ENCODE measurements around the gene ALCAM. TPM values are rescaled to one million over a fixed set of nuclear protein-coding genes. Genes with fewer than 3 reads are reported as not detected.

ALCAM gene
- polyA plus RNA-seq, 1 donor from 2014 or later = 94.7 TPM

DNA sequence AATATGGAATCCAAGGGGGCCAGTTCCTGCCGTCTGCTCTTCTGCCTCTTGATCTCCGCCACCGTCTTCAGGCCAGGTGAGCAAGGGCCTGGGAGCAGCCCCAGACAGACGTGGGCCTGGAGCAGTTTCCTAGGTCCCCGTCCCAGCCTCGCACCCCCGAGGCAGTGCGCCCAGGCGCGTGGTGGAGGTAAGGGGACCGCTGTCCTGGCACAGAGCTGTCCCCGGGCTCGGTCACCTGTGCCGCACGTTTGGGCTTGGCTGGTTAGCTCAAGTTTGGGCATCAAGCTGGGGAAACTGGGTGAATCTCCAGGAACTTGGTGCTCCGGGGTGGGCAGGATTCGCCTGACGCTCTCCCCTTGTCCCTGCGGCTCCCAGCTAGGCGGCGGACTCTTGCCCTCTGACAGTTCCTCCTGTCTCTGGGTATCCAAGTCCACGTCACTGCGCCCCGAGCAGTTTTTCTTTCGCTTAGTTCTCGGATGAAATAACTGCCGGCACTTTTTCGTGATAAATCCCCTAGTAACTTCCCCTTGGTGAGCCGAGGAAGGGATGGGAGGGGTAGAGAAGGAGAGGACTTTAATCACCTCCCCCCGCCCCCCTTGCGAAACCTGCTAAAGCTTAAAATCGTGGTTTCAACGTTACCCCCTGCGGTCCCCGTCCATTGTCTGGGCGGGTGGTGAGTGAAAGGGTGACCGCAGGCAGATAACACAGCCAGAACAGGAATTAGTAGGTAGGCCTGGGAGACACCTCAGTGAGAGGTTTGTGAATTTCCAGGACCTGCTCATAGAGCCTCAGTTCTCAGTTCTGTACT, 901 bp downstream of the ALCAM start:
- H3K27ac ChIP-seq (ENCODE audit: low read length) = peak overlapping the region; percentile 36
- H3K9me3 ChIP-seq (ENCODE audit: low read length) = no peaks in the 10 kb centered on the region
- no peaks in the 10 kb centered on the region for H3K36me3 ChIP-seq (ENCODE audit: insufficient read depth, low read length)
- H2AFZ ChIP-seq (ENCODE audit: low read depth, low read length) = peak overlapping the region; percentile 34
- peak overlapping the region; percentile 82 for H3K4me3 ChIP-seq (ENCODE audit: low read length)
- no peaks in the 10 kb centered on the region for H4K20me1 ChIP-seq (ENCODE audit: insufficient read depth)
- peak overlapping the region; percentile 20 for H3K4me2 ChIP-seq (ENCODE audit: low read length)
- H3K9ac ChIP-seq (ENCODE audit: low read length) = peak overlapping the region; percentile 71
- no peak for TF ChIP-seq SMC3 (conservative IDR thresholded peaks at IDR 0.05; ENCODE audit: poor library complexity)
- TF ChIP-seq EZH2 (IDR thresholded peaks at IDR 0.05; ENCODE audit: borderline replicate concordance, insufficient read depth, low read length, poor library complexity, severe bottlenecking) = no peak
- no peak for TF ChIP-seq EP300 (conservative IDR thresholded peaks at IDR 0.05; ENCODE audit: poor library complexity, severe bottlenecking)
- TF ChIP-seq, protein P1, sequence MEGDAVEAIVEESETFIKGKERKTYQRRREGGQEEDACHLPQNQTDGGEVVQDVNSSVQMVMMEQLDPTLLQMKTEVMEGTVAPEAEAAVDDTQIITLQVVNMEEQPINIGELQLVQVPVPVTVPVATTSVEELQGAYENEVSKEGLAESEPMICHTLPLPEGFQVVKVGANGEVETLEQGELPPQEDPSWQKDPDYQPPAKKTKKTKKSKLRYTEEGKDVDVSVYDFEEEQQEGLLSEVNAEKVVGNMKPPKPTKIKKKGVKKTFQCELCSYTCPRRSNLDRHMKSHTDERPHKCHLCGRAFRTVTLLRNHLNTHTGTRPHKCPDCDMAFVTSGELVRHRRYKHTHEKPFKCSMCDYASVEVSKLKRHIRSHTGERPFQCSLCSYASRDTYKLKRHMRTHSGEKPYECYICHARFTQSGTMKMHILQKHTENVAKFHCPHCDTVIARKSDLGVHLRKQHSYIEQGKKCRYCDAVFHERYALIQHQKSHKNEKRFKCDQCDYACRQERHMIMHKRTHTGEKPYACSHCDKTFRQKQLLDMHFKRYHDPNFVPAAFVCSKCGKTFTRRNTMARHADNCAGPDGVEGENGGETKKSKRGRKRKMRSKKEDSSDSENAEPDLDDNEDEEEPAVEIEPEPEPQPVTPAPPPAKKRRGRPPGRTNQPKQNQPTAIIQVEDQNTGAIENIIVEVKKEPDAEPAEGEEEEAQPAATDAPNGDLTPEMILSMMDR (IDR thresholded peaks at IDR 0.05; ENCODE audit: poor library complexity, severe bottlenecking) = no peak
- TF ChIP-seq, protein P2, sequence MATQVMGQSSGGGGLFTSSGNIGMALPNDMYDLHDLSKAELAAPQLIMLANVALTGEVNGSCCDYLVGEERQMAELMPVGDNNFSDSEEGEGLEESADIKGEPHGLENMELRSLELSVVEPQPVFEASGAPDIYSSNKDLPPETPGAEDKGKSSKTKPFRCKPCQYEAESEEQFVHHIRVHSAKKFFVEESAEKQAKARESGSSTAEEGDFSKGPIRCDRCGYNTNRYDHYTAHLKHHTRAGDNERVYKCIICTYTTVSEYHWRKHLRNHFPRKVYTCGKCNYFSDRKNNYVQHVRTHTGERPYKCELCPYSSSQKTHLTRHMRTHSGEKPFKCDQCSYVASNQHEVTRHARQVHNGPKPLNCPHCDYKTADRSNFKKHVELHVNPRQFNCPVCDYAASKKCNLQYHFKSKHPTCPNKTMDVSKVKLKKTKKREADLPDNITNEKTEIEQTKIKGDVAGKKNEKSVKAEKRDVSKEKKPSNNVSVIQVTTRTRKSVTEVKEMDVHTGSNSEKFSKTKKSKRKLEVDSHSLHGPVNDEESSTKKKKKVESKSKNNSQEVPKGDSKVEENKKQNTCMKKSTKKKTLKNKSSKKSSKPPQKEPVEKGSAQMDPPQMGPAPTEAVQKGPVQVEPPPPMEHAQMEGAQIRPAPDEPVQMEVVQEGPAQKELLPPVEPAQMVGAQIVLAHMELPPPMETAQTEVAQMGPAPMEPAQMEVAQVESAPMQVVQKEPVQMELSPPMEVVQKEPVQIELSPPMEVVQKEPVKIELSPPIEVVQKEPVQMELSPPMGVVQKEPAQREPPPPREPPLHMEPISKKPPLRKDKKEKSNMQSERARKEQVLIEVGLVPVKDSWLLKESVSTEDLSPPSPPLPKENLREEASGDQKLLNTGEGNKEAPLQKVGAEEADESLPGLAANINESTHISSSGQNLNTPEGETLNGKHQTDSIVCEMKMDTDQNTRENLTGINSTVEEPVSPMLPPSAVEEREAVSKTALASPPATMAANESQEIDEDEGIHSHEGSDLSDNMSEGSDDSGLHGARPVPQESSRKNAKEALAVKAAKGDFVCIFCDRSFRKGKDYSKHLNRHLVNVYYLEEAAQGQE (IDR thresholded peaks at IDR 0.05; ENCODE audit: borderline replicate concordance) = no peak
- no peak for TF ChIP-seq RAD21 (conservative IDR thresholded peaks at IDR 0.05)
- no peak for TF ChIP-seq MXI1 (conservative IDR thresholded peaks at IDR 0.05; ENCODE audit: poor library complexity, severe bottlenecking)
- no peaks in the 10 kb centered on the region for H3K9me2 ChIP-seq (ENCODE audit: insufficient read depth, low read length)
- peaks cover 5% of the 10 kb centered on the region for H3F3A ChIP-seq (ENCODE audit: insufficient read depth, low read length, poor library complexity, severe bottlenecking)
- peaks cover 4% of the 10 kb centered on the region for H3K27me3 ChIP-seq (ENCODE audit: insufficient read depth, low read depth, low read length)
- H3K79me2 ChIP-seq (replicated peaks; ENCODE audit: insufficient read depth, low read length) = peaks cover 34% of the 10 kb centered on the region

DNA sequence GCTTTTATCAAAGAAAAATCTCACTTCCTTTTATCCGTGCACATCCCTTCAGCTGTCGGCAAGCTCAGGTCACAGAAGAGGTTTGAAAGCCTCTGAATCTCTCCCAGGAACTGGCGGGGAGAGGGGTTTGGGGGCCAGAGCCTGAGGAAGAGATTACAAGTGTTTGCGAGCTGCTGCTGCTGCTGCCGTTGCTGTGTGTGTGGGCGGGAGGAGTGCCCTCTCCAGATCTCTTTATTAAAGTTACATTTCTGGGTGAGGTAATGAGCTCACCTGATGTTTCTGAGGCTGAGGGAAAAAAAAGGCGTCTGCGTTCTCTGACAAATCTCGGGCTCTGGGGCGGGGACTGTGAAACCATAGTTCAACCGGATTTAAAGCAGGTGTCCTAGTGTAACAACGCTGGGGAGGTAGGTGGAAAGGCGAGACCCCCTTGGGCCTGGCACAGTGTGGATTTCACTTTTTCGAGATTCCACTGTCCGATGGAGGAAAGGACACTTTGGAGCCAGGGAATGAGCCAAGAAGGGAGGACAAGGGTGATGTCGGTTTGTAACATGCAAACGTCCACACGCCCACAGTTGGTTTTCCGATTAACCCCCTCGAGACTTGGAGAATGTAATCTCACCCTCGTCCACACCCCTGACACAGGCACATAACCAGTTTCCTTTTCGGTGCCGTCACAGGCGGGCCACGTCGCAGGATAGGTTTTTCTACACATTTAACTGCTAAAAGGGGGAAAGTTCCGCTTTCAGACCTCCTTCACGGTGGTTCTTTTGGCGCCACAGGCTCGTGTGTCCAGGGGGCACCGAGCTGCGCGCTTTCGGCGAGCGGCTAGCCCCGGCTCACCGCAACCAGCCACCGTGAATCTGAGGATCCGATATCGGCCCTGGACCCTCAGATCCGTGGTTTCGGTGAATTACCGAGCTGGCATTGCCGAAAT, 2.1 kb downstream of the ALCAM start:
- H3K27me3 ChIP-seq (ENCODE audit: insufficient read depth, low read depth, low read length) = peaks cover 4% of the 10 kb centered on the region
- no peaks in the 10 kb centered on the region for H3K9me2 ChIP-seq (ENCODE audit: insufficient read depth, low read length)
- peaks cover 5% of the 10 kb centered on the region for H3F3A ChIP-seq (ENCODE audit: insufficient read depth, low read length, poor library complexity, severe bottlenecking)
- H3K4me3 ChIP-seq (ENCODE audit: low read length) = peak overlapping the region; percentile 82
- peak overlapping the region; percentile 57 for H3K4me2 ChIP-seq (ENCODE audit: low read length)
- no peaks in the 10 kb centered on the region for H3K9me3 ChIP-seq (ENCODE audit: low read length)
- peak overlapping the region; percentile 71 for H3K9ac ChIP-seq (ENCODE audit: low read length)
- TF ChIP-seq EZH2 (IDR thresholded peaks at IDR 0.05; ENCODE audit: borderline replicate concordance, insufficient read depth, low read length, poor library complexity, severe bottlenecking) = no peak
- TF ChIP-seq MXI1 (conservative IDR thresholded peaks at IDR 0.05; ENCODE audit: poor library complexity, severe bottlenecking) = peak; percentile 40
- no peak for TF ChIP-seq TAF1 (IDR thresholded peaks at IDR 0.05; ENCODE audit: low read depth)
- peak; percentile 18 for TF ChIP-seq POLR2AphosphoS5 (IDR thresholded peaks at IDR 0.05)
- TF ChIP-seq RAD21 (conservative IDR thresholded peaks at IDR 0.05) = peak; percentile 7
- peak; percentile 41 for TF ChIP-seq SMC3 (conservative IDR thresholded peaks at IDR 0.05; ENCODE audit: poor library complexity)
- no peaks in the 10 kb centered on the region for H3K36me3 ChIP-seq (ENCODE audit: insufficient read depth, low read length)
- H3K27ac ChIP-seq (ENCODE audit: low read length) = peak overlapping the region; percentile 36
- H2AFZ ChIP-seq (ENCODE audit: low read depth, low read length) = peak overlapping the region; percentile 29
- H3K79me2 ChIP-seq (replicated peaks; ENCODE audit: insufficient read depth, low read length) = peaks cover 44% of the 10 kb centered on the region
- H4K20me1 ChIP-seq (ENCODE audit: insufficient read depth) = no peaks in the 10 kb centered on the region

Data from neural cell (in vitro differentiated cells).